DOHH2 (cell line): Measurements from ENCODE around the gene ODF2L.

Experiments
- H3F3A ChIP-seq: fragments of 200-600 bp; sonication (generic), shearing (Covaris generic); 2 replicates; pipeline ENCODE4 v1.6.0; 2016; ENCODE audit warnings: antibody characterized with exemption, mild to moderate bottlenecking; ENCODE audit not compliant: control insufficient read depth, insufficient read depth
- H3K27ac ChIP-seq: fragments of 200-600 bp; sonication (generic); 2 replicates; pipeline ENCODE4 v1.5.1; 2014; ENCODE audit warnings: low read depth, mild to moderate bottlenecking, low read length, moderate library complexity
- H3K27me3 ChIP-seq: fragments of 200-600 bp; sonication (generic); 2 replicates; pipeline ENCODE4 v1.6.1; 2014; ENCODE audit warnings: mild to moderate bottlenecking, low read length, mixed read lengths; ENCODE audit not compliant: control insufficient read depth
- H3K36me3 ChIP-seq: fragments of 200-600 bp; sonication (generic); 2 replicates; pipeline ENCODE4 v1.6.1; 2014; ENCODE audit warnings: mild to moderate bottlenecking, low read length, moderate library complexity, mixed read lengths; ENCODE audit not compliant: control insufficient read depth
- H3K4me1 ChIP-seq: fragments of 200-600 bp; sonication (generic); 2 replicates; pipeline ENCODE4 v1.6.1; 2014; ENCODE audit warnings: mild to moderate bottlenecking, low read length, mixed read lengths; ENCODE audit not compliant: control insufficient read depth
- H3K4me2 ChIP-seq: fragments of 200-600 bp; sonication (generic); 2 replicates; pipeline ENCODE4 v1.6.0; 2014; ENCODE audit warnings: mild to moderate bottlenecking, low read length, moderate library complexity
- H3K4me3 ChIP-seq: fragments of 200-600 bp; sonication (generic); 2 replicates; pipeline ENCODE4 v1.5.1; 2014; ENCODE audit warnings: mild to moderate bottlenecking, low read length, mixed read lengths
- H3K79me2 ChIP-seq: fragments of 200-600 bp; sonication (generic); 2 replicates; pipeline ENCODE4 v1.6.1; 2014; ENCODE audit warnings: mild to moderate bottlenecking, low read length, mixed read lengths; ENCODE audit not compliant: control insufficient read depth
- H3K9me2 ChIP-seq: fragments of 200-600 bp; sonication (generic); replicated peaks from 2 replicates; pipeline ENCODE4 v1.6.1; 2014; ENCODE audit warnings: mild to moderate bottlenecking, low read length, mixed read lengths; ENCODE audit not compliant: control insufficient read depth
- H3K9me3 ChIP-seq: fragments of 200-600 bp; sonication (generic); 2 replicates; pipeline ENCODE4 v1.6.1; 2014; ENCODE audit warnings: antibody characterized with exemption, low read length, mixed read lengths; ENCODE audit not compliant: control insufficient read depth, insufficient read depth
- H4K20me1 ChIP-seq: fragments of 200-600 bp; sonication (generic); 2 replicates; pipeline ENCODE4 v1.6.0; 2014; ENCODE audit warnings: low read depth, mild to moderate bottlenecking, antibody characterized with exemption, low read length, moderate library complexity; ENCODE audit not compliant: control insufficient read depth, insufficient read depth
- CTCF ChIP-seq: fragments of 200-600 bp; sonication (generic); IDR thresholded peaks from one replicate; pipeline ENCODE4 v1.5.1; 2014; ENCODE audit warnings: antibody characterized with exemption, mild to moderate bottlenecking, low read depth, low read length; ENCODE audit not compliant: poor library complexity, severe bottlenecking
- EZH2phosphoT487 ChIP-seq: fragments of 200-600 bp; sonication (generic); IDR thresholded peaks from 2 replicates; pipeline ENCODE4 v1.6.1; 2017; ENCODE audit warnings: borderline replicate concordance, mild to moderate bottlenecking, antibody characterized with exemption, low read length, moderate library complexity, mixed read lengths

Gene ODF2L

GRCh38 chr1:86419277-86419903, 23.3 kb upstream of the ODF2L start:
- Histone ChIP-seq H3F3A (no peaks in the 10 kb centered on the region), H3K36me3 (no peaks in the 10 kb centered on the region), H3K27me3 (peaks cover 7% of the 10 kb centered on the region; the same call in 1 of the 2 replicates), H3K79me2 (no peaks in the 10 kb centered on the region), H3K9me2 (no peaks in the 10 kb centered on the region; the same call in 1 of the 2 replicates), H3K9me3 (no peaks in the 10 kb centered on the region), H3K4me2 (peak overlapping the region; percentile 54), H3K4me1 (peaks cover 3% of the 10 kb centered on the region; the same call in 1 of the 2 replicates), H4K20me1 (no peaks in the 10 kb centered on the region), H3K27ac (no peak overlapping the region), H3K4me3 (peak overlapping the region; percentile 47)
- no peak for TF ChIP-seq EZH2phosphoT487
- peak; percentile 87 for TF ChIP-seq CTCF

- Histone ChIP-seq H3K4me2 (no peak overlapping the region), H3K27ac (no peak overlapping the region), H3F3A (no peaks in the 10 kb centered on the region), H4K20me1 (no peaks in the 10 kb centered on the region), H3K4me3 (no peak overlapping the region), H3K79me2 (no peaks in the 10 kb centered on the region), H3K9me3 (no peaks in the 10 kb centered on the region), H3K27me3 (no peaks in the 10 kb centered on the region), H3K36me3 (no peaks in the 10 kb centered on the region), H3K4me1 (peaks cover 3% of the 10 kb centered on the region; the same call in 1 of the 2 replicates), H3K9me2 (no peaks in the 10 kb centered on the region; the same call in 1 of the 2 replicates)
- TF ChIP-seq CTCF: no peak
- TF ChIP-seq EZH2phosphoT487: no peak
Measured at GRCh38 chr1:86416343-86416742, 20.2 kb upstream of the ODF2L start.

GRCh38 chr1:86410879-86411278, 14.8 kb upstream of the ODF2L start:
- Histone ChIP-seq H3F3A (no peaks in the 10 kb centered on the region), H3K4me2 (no peak overlapping the region), H4K20me1 (no peaks in the 10 kb centered on the region), H3K9me2 (no peaks in the 10 kb centered on the region), H3K27ac (no peak overlapping the region), H3K9me3 (no peaks in the 10 kb centered on the region), H3K36me3 (no peaks in the 10 kb centered on the region), H3K4me1 (no peaks in the 10 kb centered on the region), H3K4me3 (no peak overlapping the region), H3K79me2 (no peaks in the 10 kb centered on the region), H3K27me3 (no peaks in the 10 kb centered on the region)
- TF ChIP-seq EZH2phosphoT487 (no peak), CTCF (no peak)
